Loucy (cell line): ENCODE measurements around the gene ARPC4.

Experiments used
- EZH2phosphoT487 ChIP-seq: fragments of 200-600 bp; IDR thresholded peaks from 2 replicates; pipeline ENCODE4 v1.6.1; 2018; ENCODE audit warnings: antibody characterized with exemption, mild to moderate bottlenecking, moderate library complexity, borderline replicate concordance
- TF ChIP-seq, protein P1 (sequence below): fragments of 200-600 bp; sonication (generic); conservative IDR thresholded peaks from 2 replicates; pipeline ENCODE4 v1.5.1; 2014; ENCODE audit warnings: mild to moderate bottlenecking, antibody characterized with exemption, low read length

DNA sequence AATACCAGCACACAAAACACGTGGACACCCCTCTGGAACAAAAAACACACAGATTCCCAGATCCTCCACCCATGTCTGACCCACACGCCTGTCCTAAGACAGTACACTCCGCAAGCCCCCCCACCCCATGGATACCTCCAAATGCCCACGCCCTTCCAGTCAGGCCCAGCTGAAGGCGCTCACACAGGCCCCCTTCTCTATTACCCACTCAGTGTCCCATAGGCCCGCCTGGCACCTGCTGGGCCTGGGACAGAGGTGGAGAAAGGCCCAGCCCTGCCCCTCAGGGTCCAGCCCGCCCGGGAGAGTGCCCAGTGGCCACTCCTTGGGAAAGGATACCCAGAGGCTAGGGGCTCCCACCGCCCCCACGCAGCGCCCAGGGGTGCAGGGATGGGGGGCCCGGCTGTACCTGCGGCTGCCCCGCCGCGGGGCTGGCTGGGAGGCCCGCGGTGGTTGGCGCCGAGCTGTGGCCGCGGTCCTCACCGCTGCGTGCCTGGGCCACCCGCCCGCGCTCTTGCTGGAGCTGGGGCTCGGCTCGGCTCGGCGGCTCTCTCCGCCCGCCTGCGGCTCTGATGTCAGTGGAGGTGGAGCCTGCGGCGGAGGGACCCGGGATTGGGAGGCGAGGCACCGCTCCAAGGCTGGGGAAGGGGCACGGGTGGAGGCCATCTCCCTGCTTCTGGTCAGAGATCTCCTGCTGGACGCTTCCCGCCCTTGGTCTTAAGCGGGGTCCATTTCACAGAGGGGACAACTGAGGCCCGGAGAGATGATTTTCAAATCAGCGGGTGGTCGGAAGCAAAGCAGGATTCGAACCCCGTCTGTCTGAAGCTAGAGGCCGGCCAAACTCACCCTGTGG, 23.2 kb upstream of the ARPC4 start, which contains the start of gene CAMK1:
- TF ChIP-seq, protein P1, sequence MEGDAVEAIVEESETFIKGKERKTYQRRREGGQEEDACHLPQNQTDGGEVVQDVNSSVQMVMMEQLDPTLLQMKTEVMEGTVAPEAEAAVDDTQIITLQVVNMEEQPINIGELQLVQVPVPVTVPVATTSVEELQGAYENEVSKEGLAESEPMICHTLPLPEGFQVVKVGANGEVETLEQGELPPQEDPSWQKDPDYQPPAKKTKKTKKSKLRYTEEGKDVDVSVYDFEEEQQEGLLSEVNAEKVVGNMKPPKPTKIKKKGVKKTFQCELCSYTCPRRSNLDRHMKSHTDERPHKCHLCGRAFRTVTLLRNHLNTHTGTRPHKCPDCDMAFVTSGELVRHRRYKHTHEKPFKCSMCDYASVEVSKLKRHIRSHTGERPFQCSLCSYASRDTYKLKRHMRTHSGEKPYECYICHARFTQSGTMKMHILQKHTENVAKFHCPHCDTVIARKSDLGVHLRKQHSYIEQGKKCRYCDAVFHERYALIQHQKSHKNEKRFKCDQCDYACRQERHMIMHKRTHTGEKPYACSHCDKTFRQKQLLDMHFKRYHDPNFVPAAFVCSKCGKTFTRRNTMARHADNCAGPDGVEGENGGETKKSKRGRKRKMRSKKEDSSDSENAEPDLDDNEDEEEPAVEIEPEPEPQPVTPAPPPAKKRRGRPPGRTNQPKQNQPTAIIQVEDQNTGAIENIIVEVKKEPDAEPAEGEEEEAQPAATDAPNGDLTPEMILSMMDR, result no peak
- no peak for TF ChIP-seq EZH2phosphoT487
